Natural killer cell (primary cell): ENCODE results near the gene RSPH6A. TPM values are rescaled to one million over a fixed set of nuclear protein-coding genes. Genes with fewer than 3 reads are reported as not detected.

Source experiments
- ATAC-seq, 3 donors: fragments of 150-1000 bp in 2 of 3; fragments of 200-7000 bp in 1 of 3; cut with Tn5 transposase; 1 replicate in 1 of 3; 2 replicates in 2 of 3; pipeline ENCODE4 v1.10.0; 2021; ENCODE audit warnings: mild to moderate bottlenecking in 2 of 3, moderate library complexity in 2 of 3
- DNase-seq, 2 donors: peaks; one replicate each; pipeline versions ENCODE4 v3.0.0 to v3.0.0-alpha.2; 2013 to 2021; ENCODE audit warnings: mixed read lengths in 1 of 2
- H3K27ac ChIP-seq: one replicate; pipeline ENCODE4 v1.5.1; 2013; ENCODE audit warnings: mild to moderate bottlenecking, low read length
- H3K27me3 ChIP-seq: one replicate; pipeline ENCODE4 v1.6.1; 2013; ENCODE audit warnings: low read length; ENCODE audit not compliant: control insufficient read depth, insufficient read depth
- H3K36me3 ChIP-seq: one replicate; pipeline ENCODE4 v1.6.1; 2013; ENCODE audit warnings: low read length; ENCODE audit not compliant: control insufficient read depth, insufficient read depth
- H3K4me1 ChIP-seq: one replicate; pipeline ENCODE4 v1.6.1; 2013; ENCODE audit warnings: low read length; ENCODE audit not compliant: control insufficient read depth, insufficient read depth
- H3K4me3 ChIP-seq: one replicate; pipeline ENCODE4 v1.5.1; 2013; ENCODE audit warnings: low read length
- H3K9me3 ChIP-seq: one replicate; pipeline ENCODE4 v1.6.1; 2013; ENCODE audit warnings: low read length; ENCODE audit not compliant: control insufficient read depth, insufficient read depth
- H3K27ac Mint-ChIP-seq, 2 donors: one replicate each; pipeline ENCODE4 v1.8.0; 2022; ENCODE audit warnings: mild to moderate bottlenecking in 2 of 2, mixed read lengths in 2 of 2, moderate library complexity in 1 of 2
- H3K27me3 Mint-ChIP-seq, 2 donors: one replicate each; pipeline ENCODE4 v1.8.0; 2022; ENCODE audit warnings: low read depth in 2 of 2, mixed read lengths in 2 of 2
- H3K36me3 Mint-ChIP-seq: one replicate; pipeline ENCODE4 v1.8.0; 2022; ENCODE audit warnings: mixed read lengths
- H3K4me1 Mint-ChIP-seq, 2 donors: one replicate each; pipeline ENCODE4 v1.8.0; 2022; ENCODE audit warnings: mixed read lengths in 2 of 2
- H3K4me3 Mint-ChIP-seq: one replicate; pipeline ENCODE4 v1.8.0; 2022; ENCODE audit warnings: mild to moderate bottlenecking, moderate library complexity, mixed read lengths
- H3K9me3 Mint-ChIP-seq, 2 donors: one replicate each; pipeline ENCODE4 v1.8.0; 2022; ENCODE audit warnings: mixed read lengths in 2 of 2
- WGBS: methylation state at CpG from one replicate; pipeline ENCODE4 v1.1.7; 2013; ENCODE audit warnings: missing lambda C conversion rate; ENCODE audit not compliant: insufficient coverage; 5-methylcytosine and 5-hydroxymethylcytosine counted together
- intact Hi-C: fragments of 100-400 bp; cut with micrococcal nuclease; formaldehyde crosslinking; loops from one replicate; pipeline ENCODE4 v1.14.2; 2022
- total RNA-seq, 4 donors: library from RNA; stranded (reverse); fragments of 120-200 nt in 1 of 4; gene quantifications; one replicate each; pipeline versions ENCODE4 v1.2.3 to v1.2.4, GENCODE V29; 2013 to 2022
- TF ChIP-seq, protein P1 (sequence below): fragments of 200-600 bp; IDR thresholded peaks from one replicate; pipeline ENCODE4 v1.8.0; 2022; ENCODE audit warnings: antibody characterized with exemption

The RSPH6A gene
- total RNA-seq, 3 donors from 2014 or later (not counting 1 experiment from before 2014, with no cell fraction given): 0.18 to 0.63 (median 0.31) TPM

DNA sequence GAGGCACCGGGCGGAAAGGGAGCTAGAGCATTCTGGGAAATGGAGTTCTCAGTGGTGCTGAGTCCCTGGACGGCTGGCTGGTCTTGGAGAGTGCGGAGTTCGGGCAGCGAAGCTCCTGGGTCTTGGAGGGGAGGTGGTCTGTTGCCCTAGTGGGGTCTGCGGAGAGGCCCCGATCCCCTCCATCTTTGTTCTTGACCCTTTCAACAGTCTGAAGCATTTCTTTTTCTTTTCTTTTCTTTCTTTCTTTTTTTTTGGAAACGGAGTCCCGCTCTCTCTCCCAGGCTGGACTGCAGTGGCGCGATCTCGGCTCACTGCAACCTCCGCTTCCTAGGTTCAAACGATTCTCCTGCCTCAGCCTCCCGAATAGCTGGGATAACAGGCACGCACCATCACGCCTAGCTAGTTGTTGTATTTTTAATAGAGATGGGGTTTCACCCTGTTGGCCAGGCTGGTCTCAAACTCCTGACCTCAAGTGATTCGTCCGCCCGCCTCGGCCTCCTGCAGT lies 48.3 kb upstream of the RSPH6A start:
- no peaks in the 10 kb centered on the region for H3K9me3 Mint-ChIP-seq
- H3K9me3 ChIP-seq: no peaks in the 10 kb centered on the region
- H3K36me3 Mint-ChIP-seq: no peaks in the 10 kb centered on the region
- no peak overlapping the region for H3K27ac ChIP-seq
- peaks cover 11% of the 10 kb centered on the region for H3K27me3 ChIP-seq
- H3K4me1 Mint-ChIP-seq: peaks cover 21 to 37% of the 10 kb centered on the region in 2 donors
- peak overlapping the region; percentile 99 for H3K4me3 Mint-ChIP-seq
- ATAC-seq: no peak
- H3K36me3 ChIP-seq: peaks cover 5% of the 10 kb centered on the region
- intact Hi-C loops: loop anchor here (1.0 to 10.0 kb wide), 4 partner anchors 23 to 401 kb away; partner anchors contain the start of gene IRF2BP1
- WGBS: 3% methylated on average over 22 of the region's 22 CpGs
- TF ChIP-seq, protein P1, sequence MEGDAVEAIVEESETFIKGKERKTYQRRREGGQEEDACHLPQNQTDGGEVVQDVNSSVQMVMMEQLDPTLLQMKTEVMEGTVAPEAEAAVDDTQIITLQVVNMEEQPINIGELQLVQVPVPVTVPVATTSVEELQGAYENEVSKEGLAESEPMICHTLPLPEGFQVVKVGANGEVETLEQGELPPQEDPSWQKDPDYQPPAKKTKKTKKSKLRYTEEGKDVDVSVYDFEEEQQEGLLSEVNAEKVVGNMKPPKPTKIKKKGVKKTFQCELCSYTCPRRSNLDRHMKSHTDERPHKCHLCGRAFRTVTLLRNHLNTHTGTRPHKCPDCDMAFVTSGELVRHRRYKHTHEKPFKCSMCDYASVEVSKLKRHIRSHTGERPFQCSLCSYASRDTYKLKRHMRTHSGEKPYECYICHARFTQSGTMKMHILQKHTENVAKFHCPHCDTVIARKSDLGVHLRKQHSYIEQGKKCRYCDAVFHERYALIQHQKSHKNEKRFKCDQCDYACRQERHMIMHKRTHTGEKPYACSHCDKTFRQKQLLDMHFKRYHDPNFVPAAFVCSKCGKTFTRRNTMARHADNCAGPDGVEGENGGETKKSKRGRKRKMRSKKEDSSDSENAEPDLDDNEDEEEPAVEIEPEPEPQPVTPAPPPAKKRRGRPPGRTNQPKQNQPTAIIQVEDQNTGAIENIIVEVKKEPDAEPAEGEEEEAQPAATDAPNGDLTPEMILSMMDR: no peak
- no peak for DNase-seq
- peaks cover 16 to 24% of the 10 kb centered on the region in 2 donors for H3K27me3 Mint-ChIP-seq
- H3K4me1 ChIP-seq: peaks cover 24% of the 10 kb centered on the region
- peak overlapping the region; percentile 91 to 96 for H3K27ac Mint-ChIP-seq
- peak overlapping the region; percentile 40 for H3K4me3 ChIP-seq

DNA sequence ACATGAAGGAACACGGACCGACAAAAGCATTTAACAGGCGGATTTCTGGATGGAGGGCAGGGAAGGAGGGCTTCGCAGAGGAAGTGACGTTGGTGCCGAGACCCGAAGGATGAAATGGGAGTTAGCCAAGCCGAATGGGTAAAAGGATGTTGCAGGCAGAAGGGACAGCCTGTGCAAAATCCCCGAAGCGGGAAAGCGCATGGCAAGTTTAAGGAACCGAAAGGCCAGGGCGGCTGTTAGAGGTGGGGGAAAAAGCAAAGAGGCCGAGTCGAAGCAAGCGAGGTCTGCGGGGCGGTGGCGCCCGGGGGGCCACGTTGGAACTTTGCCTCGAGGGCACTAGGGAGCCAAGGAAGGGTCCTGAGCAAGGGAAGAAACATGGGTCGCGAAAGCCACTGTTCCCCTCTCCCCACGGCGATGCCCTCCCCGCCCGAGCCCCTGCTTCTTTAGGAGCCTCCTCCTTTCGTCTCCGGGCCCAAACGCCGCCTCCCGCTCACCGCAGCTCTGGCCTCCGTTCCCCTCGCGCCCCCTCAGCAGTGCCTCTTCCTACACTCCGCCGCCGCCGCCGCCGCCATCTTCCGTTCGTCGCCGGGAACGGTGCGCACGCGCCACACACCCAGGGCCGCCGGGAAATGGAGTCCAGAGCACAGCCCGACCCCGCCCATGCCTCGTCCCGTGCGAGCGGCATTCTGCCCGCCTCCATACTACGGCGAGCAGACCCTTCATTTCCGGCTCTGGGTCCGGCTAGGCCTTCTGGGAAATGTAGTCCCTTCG lies 47.6 kb upstream of the RSPH6A start, which contains the start of gene SYMPK:
Gene SYMPK, minus strand, starts transcription at position 584 of the 771 bp plus-strand sequence. CDS start 8,652 bp downstream, outside the sequence.
- peak within 1 kb of the TSS; percentile 96 for H3K4me3 ChIP-seq
- TF ChIP-seq, protein P1: no peak
- Mint-ChIP-seq H3K27ac (peak within 1 kb of the TSS; percentile 91 to 96), H3K4me1 (peaks cover 21 to 43% of the 10 kb centered on the region in 2 donors), H3K27me3 (peaks cover 16 to 24% of the 10 kb centered on the region in 2 donors), H3K4me3 (peak within 1 kb of the TSS; percentile 99), H3K9me3 (no peaks in the 10 kb centered on the region), H3K36me3 (no peaks in the 10 kb centered on the region)
- no peaks in the 10 kb centered on the region for H3K9me3 ChIP-seq
- peaks cover 7% of the 10 kb centered on the region for H3K36me3 ChIP-seq
- H3K27ac ChIP-seq: peak within 1 kb of the TSS; percentile 94
- ATAC-seq (peak; percentile 97 to 99 (median 97)), DNase-seq (peak; percentile 96 to 99)
- H3K27me3 ChIP-seq: peaks cover 11% of the 10 kb centered on the region
- H3K4me1 ChIP-seq: peaks cover 24% of the 10 kb centered on the region
- intact Hi-C loops: loop anchor here (1.0 to 10.0 kb wide), 4 partner anchors 24 to 402 kb away; partner anchors contain the start of gene IRF2BP1
- under 1% methylated on average over 65 of the region's 65 CpGs for WGBS

DNA sequence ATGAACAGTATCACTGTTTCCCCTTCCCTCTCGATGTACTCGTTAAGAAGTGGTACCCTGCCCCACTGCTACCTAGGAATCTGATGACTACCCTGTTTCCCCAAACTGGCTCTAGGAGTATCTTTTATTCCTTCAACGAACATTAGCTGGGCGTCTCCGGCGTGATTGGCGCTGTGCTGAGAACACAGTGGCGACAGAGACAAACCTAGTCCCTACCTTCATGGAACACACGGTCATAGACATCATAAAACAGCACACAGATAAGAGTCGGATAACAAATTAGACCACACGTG lies 47.1 kb upstream of the RSPH6A start:
- intact Hi-C loops: loop anchor here (10.0 kb wide), 2 partner anchors 87 to 403 kb away; no protein-coding TSS in a partner anchor
- H3K4me3 Mint-ChIP-seq: peak overlapping the region; percentile 99
- peaks cover 7% of the 10 kb centered on the region for H3K36me3 ChIP-seq

More for the DNA sequence above, 47.1 kb upstream of the RSPH6A start:
- peaks cover 24% of the 10 kb centered on the region for H3K4me1 ChIP-seq
- H3K27ac Mint-ChIP-seq: peak overlapping the region; percentile 91 to 96
- 1% methylated on average over 10 of the region's 11 CpGs for WGBS
- H3K9me3 ChIP-seq: no peaks in the 10 kb centered on the region
- H3K36me3 Mint-ChIP-seq: no peaks in the 10 kb centered on the region
- TF ChIP-seq, protein P1: no peak
- H3K4me1 Mint-ChIP-seq: peaks cover 21 to 43% of the 10 kb centered on the region in 2 donors
- H3K9me3 Mint-ChIP-seq: no peaks in the 10 kb centered on the region
- peak overlapping the region; percentile 94 for H3K27ac ChIP-seq
- DNase-seq: no peak
- H3K27me3 ChIP-seq: peaks cover 11% of the 10 kb centered on the region
- H3K4me3 ChIP-seq: peak overlapping the region; percentile 96
- ATAC-seq: no peak
- H3K27me3 Mint-ChIP-seq: peaks cover 16 to 24% of the 10 kb centered on the region in 2 donors
